ENCODE results near the gene WDFY3. TPM values are rescaled to one million over a fixed set of nuclear protein-coding genes. Genes with fewer than 3 reads are reported as not detected.

Gene WDFY3
- total and polyA plus RNA-seq, 2 experiments from 2014 or later, result 8.0 to 89.0 TPM

GRCh38 chr4:84796394-84796793 is 170.1 kb downstream of the WDFY3 start:
- no peaks in the 10 kb centered on the region for H3K9me3 Mint-ChIP-seq
- H3K4me1 Mint-ChIP-seq, result no peaks in the 10 kb centered on the region
- DNase-seq (ENCODE audit: low spot score) (no peak), ATAC-seq (no peak)
- Histone ChIP-seq H3K27ac (ENCODE audit: low read depth) (no peak overlapping the region), H3K9me2 (ENCODE audit: insufficient read depth) (no peaks in the 10 kb centered on the region), H2AFZ (no peak overlapping the region), H3K27me3 (ENCODE audit: insufficient read depth) (no peaks in the 10 kb centered on the region), H3K36me3 (ENCODE audit: insufficient read depth) (no peaks in the 10 kb centered on the region), H3K4me3 (no peak overlapping the region), H4K20me1 (replicated peaks; ENCODE audit: insufficient read depth) (no peaks in the 10 kb centered on the region), H3K4me2 (no peak overlapping the region), H3F3A (replicated peaks; ENCODE audit: low read depth) (no peaks in the 10 kb centered on the region), H3K4me1 (ENCODE audit: insufficient read depth) (no peaks in the 10 kb centered on the region), H3K79me2 (replicated peaks; ENCODE audit: insufficient read depth) (no peaks in the 10 kb centered on the region)
- H3K27me3 Mint-ChIP-seq (ENCODE audit: insufficient read depth, low read depth, poor library complexity), result no peaks in the 10 kb centered on the region
- TF ChIP-seq EZH2 (IDR thresholded peaks at IDR 0.05; ENCODE audit: low read depth, unreplicated experiment), result no peak
- TF ChIP-seq JUNB (IDR thresholded peaks at IDR 0.05; ENCODE audit: unreplicated experiment), result no peak
- TF ChIP-seq NANOG (IDR thresholded peaks at IDR 0.05; ENCODE audit: borderline replicate concordance), result no peak
- TF ChIP-seq CREB1 (CRISPR knock-in tag; IDR thresholded peaks at IDR 0.05; ENCODE audit: low read depth), result no peak
- no peak for TF ChIP-seq EZH2phosphoT487 (IDR thresholded peaks at IDR 0.05; ENCODE audit: unreplicated experiment)
- TF ChIP-seq ZNF114 (CRISPR knock-in tag; IDR thresholded peaks at IDR 0.05), result no peak
- no peak for TF ChIP-seq POLR2AphosphoS5 (IDR thresholded peaks at IDR 0.05; ENCODE audit: low read depth)
- TF ChIP-seq CTCF (conservative IDR thresholded peaks at IDR 0.05; ENCODE audit: low read depth in 2 of 2), result no peak
- TF ChIP-seq STAT1 (IDR thresholded peaks at IDR 0.05; ENCODE audit: unreplicated experiment), result no peak
- TF ChIP-seq ZNF331 (CRISPR knock-in tag; IDR thresholded peaks at IDR 0.05; ENCODE audit: low read depth), result no peak
- TF ChIP-seq ETS1 (IDR thresholded peaks at IDR 0.05), result no peak
- TF ChIP-seq REST (IDR thresholded peaks at IDR 0.05; ENCODE audit: unreplicated experiment), result no peak
- no peak for TF ChIP-seq ZNF462 (CRISPR knock-in tag; IDR thresholded peaks at IDR 0.05)
- no peak overlapping the region for H3K4me3 Mint-ChIP-seq
- no peak overlapping the region for H3K27ac Mint-ChIP-seq
- peaks cover 13% of the 10 kb centered on the region for H3K36me3 Mint-ChIP-seq (ENCODE audit: low read depth)
